Dendritic cell treated with granulocyte-macrophage colony-stimulating factor and Interleukin-4, amounts not matched to agents 40 ng/mL and 50 ng/mL, for 4 days (primary cell): ENCODE results near the gene MTLN.
"Not testable (repeated sequence)": the region's sequence is repeated elsewhere in the genome, so short reads cannot be mapped to it uniquely, and the experiment has no call there.

Source experiments
- H3K27ac Mint-ChIP-seq: one replicate; pipeline ENCODE4 v1.8.0; 2022; ENCODE audit warnings: mild to moderate bottlenecking, mixed read lengths
- H3K27me3 Mint-ChIP-seq: one replicate; pipeline ENCODE4 v1.8.0; 2022; ENCODE audit warnings: mild to moderate bottlenecking, mixed read lengths
- H3K36me3 Mint-ChIP-seq: one replicate; pipeline ENCODE4 v1.8.0; 2022; ENCODE audit warnings: low read depth, mixed read lengths
- H3K4me1 Mint-ChIP-seq: one replicate; pipeline ENCODE4 v1.8.0; 2022; ENCODE audit warnings: low read depth, mixed read lengths
- H3K4me3 Mint-ChIP-seq: one replicate; pipeline ENCODE4 v1.8.0; 2022; ENCODE audit warnings: mild to moderate bottlenecking, moderate library complexity, mixed read lengths
- H3K9me3 Mint-ChIP-seq: one replicate; pipeline ENCODE4 v1.8.0; 2022; ENCODE audit warnings: mixed read lengths
- intact Hi-C: fragments of 100-400 bp; cut with micrococcal nuclease; formaldehyde crosslinking; loops from one replicate; pipeline ENCODE4 v1.15.0; 2022

The MTLN gene

GRCh38 chr2:110211938-110212858, at the start of gene MTLN:
TSS of gene MTLN (minus strand) at chr2:110212547. CDS start at chr2:110212525, 22 bp downstream.
- intact Hi-C loops = no loop called here
- Mint-ChIP-seq H3K9me3 (no peaks in the 10 kb centered on the region), H3K4me1 (peaks cover 9% of the 10 kb centered on the region), H3K4me3 (peak within 1 kb of the TSS; percentile 96), H3K27ac (peak within 1 kb of the TSS; percentile 91), H3K27me3 (peaks cover 18% of the 10 kb centered on the region), H3K36me3 (peaks cover 27% of the 10 kb centered on the region)

GRCh38 chr2:110261910-110262309, 49.6 kb upstream of the MTLN start:
- H3K9me3 Mint-ChIP-seq, H3K27me3 Mint-ChIP-seq, H3K4me1 Mint-ChIP-seq, intact Hi-C loops, H3K4me3 Mint-ChIP-seq, H3K36me3 Mint-ChIP-seq, H3K27ac Mint-ChIP-seq: not testable (repeated sequence)

GRCh38 chr2:110248081-110248795, 35.9 kb upstream of the MTLN start:
- H3K36me3 Mint-ChIP-seq, intact Hi-C loops, H3K4me1 Mint-ChIP-seq, H3K4me3 Mint-ChIP-seq, H3K27ac Mint-ChIP-seq, H3K9me3 Mint-ChIP-seq, H3K27me3 Mint-ChIP-seq: not testable (repeated sequence)

GRCh38 chr2:110245488-110246435, 33.4 kb upstream of the MTLN start:
- H3K4me1 Mint-ChIP-seq, H3K4me3 Mint-ChIP-seq, H3K27me3 Mint-ChIP-seq, H3K36me3 Mint-ChIP-seq, H3K9me3 Mint-ChIP-seq, intact Hi-C loops, H3K27ac Mint-ChIP-seq: not testable (repeated sequence)

GRCh38 chr2:110243283-110243682, 30.9 kb upstream of the MTLN start:
- H3K27me3 Mint-ChIP-seq, H3K27ac Mint-ChIP-seq, H3K4me1 Mint-ChIP-seq, H3K36me3 Mint-ChIP-seq, intact Hi-C loops, H3K9me3 Mint-ChIP-seq, H3K4me3 Mint-ChIP-seq: not testable (repeated sequence)

GRCh38 chr2:110234514-110234913, 22.2 kb upstream of the MTLN start:
- H3K4me3 Mint-ChIP-seq, intact Hi-C loops, H3K9me3 Mint-ChIP-seq, H3K27ac Mint-ChIP-seq, H3K4me1 Mint-ChIP-seq, H3K27me3 Mint-ChIP-seq, H3K36me3 Mint-ChIP-seq: not testable (repeated sequence)

- intact Hi-C loops, H3K27ac Mint-ChIP-seq, H3K9me3 Mint-ChIP-seq, H3K4me1 Mint-ChIP-seq, H3K36me3 Mint-ChIP-seq, H3K4me3 Mint-ChIP-seq: not testable (repeated sequence)
- peaks cover 13% of the 10 kb centered on the region for H3K27me3 Mint-ChIP-seq
Observed at GRCh38 chr2:110229886-110230285, 17.5 kb upstream of the MTLN start.

- H3K9me3 Mint-ChIP-seq, H3K27ac Mint-ChIP-seq, H3K4me1 Mint-ChIP-seq, intact Hi-C loops, H3K36me3 Mint-ChIP-seq, H3K4me3 Mint-ChIP-seq: not testable (repeated sequence)
- H3K27me3 Mint-ChIP-seq = peaks cover 35% of the 10 kb centered on the region
Observed at GRCh38 chr2:110222626-110223025, 10.3 kb upstream of the MTLN start.

GRCh38 chr2:110221938-110222337, 9.6 kb upstream of the MTLN start:
- intact Hi-C loops = no loop called here
- H3K36me3 Mint-ChIP-seq = no peaks in the 10 kb centered on the region
- H3K9me3 Mint-ChIP-seq = no peaks in the 10 kb centered on the region
- no peak overlapping the region for H3K27ac Mint-ChIP-seq
- no peak overlapping the region for H3K4me3 Mint-ChIP-seq
- H3K4me1 Mint-ChIP-seq = no peaks in the 10 kb centered on the region
- H3K27me3 Mint-ChIP-seq = peaks cover 31% of the 10 kb centered on the region

GRCh38 chr2:110220190-110220564, 7.8 kb upstream of the MTLN start:
- Mint-ChIP-seq H3K9me3 (no peaks in the 10 kb centered on the region), H3K27ac (no peak overlapping the region), H3K27me3 (peaks cover 33% of the 10 kb centered on the region), H3K4me1 (no peaks in the 10 kb centered on the region), H3K36me3 (no peaks in the 10 kb centered on the region), H3K4me3 (no peak overlapping the region)
- intact Hi-C loops = no loop called here

GRCh38 chr2:110219496-110220189, 7.3 kb upstream of the MTLN start:
- Mint-ChIP-seq H3K27me3 (peaks cover 38% of the 10 kb centered on the region), H3K27ac (no peak overlapping the region), H3K4me3 (no peak overlapping the region), H3K36me3 (no peaks in the 10 kb centered on the region), H3K9me3 (no peaks in the 10 kb centered on the region), H3K4me1 (no peaks in the 10 kb centered on the region)
- intact Hi-C loops = no loop called here

- H3K4me3 Mint-ChIP-seq, H3K4me1 Mint-ChIP-seq, H3K9me3 Mint-ChIP-seq, intact Hi-C loops, H3K27ac Mint-ChIP-seq, H3K36me3 Mint-ChIP-seq: not testable (repeated sequence)
- peaks cover 37% of the 10 kb centered on the region for H3K27me3 Mint-ChIP-seq
Observed at GRCh38 chr2:110218889-110219288, 6.5 kb upstream of the MTLN start.

GRCh38 chr2:110216803-110217202, 4.5 kb upstream of the MTLN start:
- no peak overlapping the region for H3K27ac Mint-ChIP-seq
- intact Hi-C loops = no loop called here
- no peaks in the 10 kb centered on the region for H3K9me3 Mint-ChIP-seq
- H3K4me1 Mint-ChIP-seq = no peaks in the 10 kb centered on the region
- H3K4me3 Mint-ChIP-seq = no peak overlapping the region
- peaks cover 7% of the 10 kb centered on the region for H3K36me3 Mint-ChIP-seq
- H3K27me3 Mint-ChIP-seq = peaks cover 38% of the 10 kb centered on the region
